Activated naive CD8-positive, alpha-beta T cell treated with anti-CD3 and anti-CD28 coated beads for 36 hours (primary cell): ENCODE data around the gene DNAJC17. TPM values are rescaled to one million over a fixed set of nuclear protein-coding genes. Genes with fewer than 3 reads are reported as not detected.

Experiments
- DNase-seq: peaks from one replicate; pipeline ENCODE4 v3.0.0; 2021
- H3K27ac Mint-ChIP-seq: one replicate; pipeline ENCODE4 v1.8.0; 2022; ENCODE audit warnings: mild to moderate bottlenecking, moderate library complexity, mixed read lengths
- H3K27me3 Mint-ChIP-seq: one replicate; pipeline ENCODE4 v1.8.0; 2022; ENCODE audit warnings: mild to moderate bottlenecking, mixed read lengths
- H3K36me3 Mint-ChIP-seq: one replicate; pipeline ENCODE4 v1.8.0; 2021; ENCODE audit warnings: mild to moderate bottlenecking, mixed read lengths
- H3K4me1 Mint-ChIP-seq: one replicate; pipeline ENCODE4 v1.8.0; 2021; ENCODE audit warnings: mixed read lengths
- H3K4me3 Mint-ChIP-seq: one replicate; pipeline ENCODE4 v1.8.0; 2022; ENCODE audit warnings: mild to moderate bottlenecking, moderate library complexity, mixed read lengths
- H3K9me3 Mint-ChIP-seq: one replicate; pipeline ENCODE4 v1.8.0; 2022; ENCODE audit warnings: mixed read lengths
- total RNA-seq, 2 experiments: library from RNA; stranded (reverse); gene quantifications; one replicate each; pipeline ENCODE4 v1.2.3, GENCODE V29; 2021

The DNAJC17 gene
- total RNA-seq, 2 experiments from 2014 or later: 39.8 to 41.7 TPM

- Mint-ChIP-seq H3K4me3 (no peak overlapping the region), H3K4me1 (peaks cover 37% of the 10 kb centered on the region), H3K9me3 (no peaks in the 10 kb centered on the region), H3K27me3 (no peaks in the 10 kb centered on the region), H3K36me3 (peaks cover 2% of the 10 kb centered on the region), H3K27ac (peak overlapping the region; percentile 46)
- no peak for DNase-seq
Measured at GRCh38 chr15:40787991-40788390, 19.3 kb downstream of the DNAJC17 start.

GRCh38 chr15:40787344-40787841 is 19.9 kb downstream of the DNAJC17 start:
- Mint-ChIP-seq H3K4me1 (peaks cover 37% of the 10 kb centered on the region), H3K27me3 (no peaks in the 10 kb centered on the region), H3K9me3 (no peaks in the 10 kb centered on the region), H3K36me3 (peaks cover 4% of the 10 kb centered on the region), H3K4me3 (peak overlapping the region; percentile 29), H3K27ac (peak overlapping the region; percentile 46)
- DNase-seq: peak; percentile 69

- Mint-ChIP-seq H3K9me3 (no peaks in the 10 kb centered on the region), H3K4me1 (peaks cover 35% of the 10 kb centered on the region), H3K4me3 (no peak overlapping the region), H3K27ac (no peak overlapping the region), H3K27me3 (no peaks in the 10 kb centered on the region), H3K36me3 (peaks cover 5% of the 10 kb centered on the region)
- no peak for DNase-seq
Measured at GRCh38 chr15:40785814-40786213, 21.5 kb downstream of the DNAJC17 start.

GRCh38 chr15:40785164-40785563 is 22.1 kb downstream of the DNAJC17 start:
- H3K4me1 Mint-ChIP-seq: peaks cover 35% of the 10 kb centered on the region
- no peaks in the 10 kb centered on the region for H3K9me3 Mint-ChIP-seq
- DNase-seq: no peak
- peaks cover 5% of the 10 kb centered on the region for H3K36me3 Mint-ChIP-seq
- no peak overlapping the region for H3K4me3 Mint-ChIP-seq
- no peak overlapping the region for H3K27ac Mint-ChIP-seq
- no peaks in the 10 kb centered on the region for H3K27me3 Mint-ChIP-seq

GRCh38 chr15:40782609-40783227 is 24.6 kb downstream of the DNAJC17 start:
- H3K27me3 Mint-ChIP-seq: no peaks in the 10 kb centered on the region
- H3K4me1 Mint-ChIP-seq: peaks cover 21% of the 10 kb centered on the region
- DNase-seq: peak; percentile 78
- H3K4me3 Mint-ChIP-seq: no peak overlapping the region
- no peaks in the 10 kb centered on the region for H3K9me3 Mint-ChIP-seq
- H3K36me3 Mint-ChIP-seq: peaks cover 11% of the 10 kb centered on the region
- H3K27ac Mint-ChIP-seq: no peak overlapping the region

GRCh38 chr15:40776537-40777141 is 30.6 kb downstream of the DNAJC17 start:
- Mint-ChIP-seq H3K9me3 (no peaks in the 10 kb centered on the region), H3K27me3 (no peaks in the 10 kb centered on the region), H3K4me3 (no peak overlapping the region), H3K27ac (no peak overlapping the region), H3K4me1 (peaks cover 8% of the 10 kb centered on the region), H3K36me3 (peaks cover 19% of the 10 kb centered on the region)
- peak; percentile 35 for DNase-seq

GRCh38 chr15:40775740-40776536 is 31.3 kb downstream of the DNAJC17 start:
- Mint-ChIP-seq H3K9me3 (no peaks in the 10 kb centered on the region), H3K4me3 (no peak overlapping the region), H3K4me1 (peaks cover 8% of the 10 kb centered on the region), H3K36me3 (peaks cover 19% of the 10 kb centered on the region), H3K27ac (no peak overlapping the region), H3K27me3 (no peaks in the 10 kb centered on the region)
- no peak for DNase-seq

GRCh38 chr15:40775007-40775406 is 32.3 kb downstream of the DNAJC17 start:
- no peaks in the 10 kb centered on the region for H3K9me3 Mint-ChIP-seq
- DNase-seq: no peak
- H3K27me3 Mint-ChIP-seq: no peaks in the 10 kb centered on the region
- H3K36me3 Mint-ChIP-seq: peaks cover 19% of the 10 kb centered on the region
- peaks cover 14% of the 10 kb centered on the region for H3K4me1 Mint-ChIP-seq
- no peak overlapping the region for H3K27ac Mint-ChIP-seq
- no peak overlapping the region for H3K4me3 Mint-ChIP-seq

- Mint-ChIP-seq H3K9me3 (no peaks in the 10 kb centered on the region), H3K27me3 (no peaks in the 10 kb centered on the region), H3K27ac (no peak overlapping the region), H3K4me1 (peaks cover 24% of the 10 kb centered on the region), H3K4me3 (no peak overlapping the region), H3K36me3 (peaks cover 13% of the 10 kb centered on the region)
- DNase-seq: no peak
Measured at GRCh38 chr15:40773902-40774301, 33.4 kb downstream of the DNAJC17 start.

- Mint-ChIP-seq H3K36me3 (peaks cover 13% of the 10 kb centered on the region), H3K4me1 (peaks cover 28% of the 10 kb centered on the region), H3K27me3 (no peaks in the 10 kb centered on the region), H3K27ac (no peak overlapping the region), H3K4me3 (no peak overlapping the region), H3K9me3 (no peaks in the 10 kb centered on the region)
- no peak for DNase-seq
Measured at GRCh38 chr15:40773496-40773895, 33.8 kb downstream of the DNAJC17 start.

GRCh38 chr15:40772014-40772413 is 35.3 kb downstream of the DNAJC17 start:
- peaks cover 31% of the 10 kb centered on the region for H3K4me1 Mint-ChIP-seq
- peaks cover 9% of the 10 kb centered on the region for H3K36me3 Mint-ChIP-seq
- H3K27ac Mint-ChIP-seq: no peak overlapping the region
- no peak overlapping the region for H3K4me3 Mint-ChIP-seq
- no peaks in the 10 kb centered on the region for H3K27me3 Mint-ChIP-seq
- no peak for DNase-seq
- H3K9me3 Mint-ChIP-seq: no peaks in the 10 kb centered on the region

GRCh38 chr15:40771242-40771641 is 36.0 kb downstream of the DNAJC17 start:
- H3K9me3 Mint-ChIP-seq: no peaks in the 10 kb centered on the region
- no peak overlapping the region for H3K27ac Mint-ChIP-seq
- no peak overlapping the region for H3K4me3 Mint-ChIP-seq
- H3K36me3 Mint-ChIP-seq: peaks cover 3% of the 10 kb centered on the region
- no peak for DNase-seq
- peaks cover 28% of the 10 kb centered on the region for H3K4me1 Mint-ChIP-seq
- no peaks in the 10 kb centered on the region for H3K27me3 Mint-ChIP-seq

GRCh38 chr15:40770147-40770721 is 37.0 kb downstream of the DNAJC17 start:
- peaks cover 37% of the 10 kb centered on the region for H3K4me1 Mint-ChIP-seq
- H3K27ac Mint-ChIP-seq: peak overlapping the region; percentile 96
- peak overlapping the region; percentile 65 for H3K4me3 Mint-ChIP-seq
- peaks cover 3% of the 10 kb centered on the region for H3K36me3 Mint-ChIP-seq
- no peaks in the 10 kb centered on the region for H3K9me3 Mint-ChIP-seq
- no peaks in the 10 kb centered on the region for H3K27me3 Mint-ChIP-seq
- no peak for DNase-seq

GRCh38 chr15:40769274-40770146 is 37.8 kb downstream of the DNAJC17 start, which contains the start of gene C15orf62:
TSS of gene C15orf62 (plus strand) at chr15:40769980. CDS start at chr15:40770496, 516 bp downstream.
- DNase-seq: peak; percentile 83
- H3K4me1 Mint-ChIP-seq: peaks cover 43% of the 10 kb centered on the region
- H3K9me3 Mint-ChIP-seq: no peaks in the 10 kb centered on the region
- peak within 1 kb of the TSS; percentile 96 for H3K27ac Mint-ChIP-seq
- peaks cover 5% of the 10 kb centered on the region for H3K36me3 Mint-ChIP-seq
- H3K4me3 Mint-ChIP-seq: peak within 1 kb of the TSS; percentile 65
- H3K27me3 Mint-ChIP-seq: no peaks in the 10 kb centered on the region
